ENCODE data around the gene ITGB1.

ITGB1 gene

DNA sequence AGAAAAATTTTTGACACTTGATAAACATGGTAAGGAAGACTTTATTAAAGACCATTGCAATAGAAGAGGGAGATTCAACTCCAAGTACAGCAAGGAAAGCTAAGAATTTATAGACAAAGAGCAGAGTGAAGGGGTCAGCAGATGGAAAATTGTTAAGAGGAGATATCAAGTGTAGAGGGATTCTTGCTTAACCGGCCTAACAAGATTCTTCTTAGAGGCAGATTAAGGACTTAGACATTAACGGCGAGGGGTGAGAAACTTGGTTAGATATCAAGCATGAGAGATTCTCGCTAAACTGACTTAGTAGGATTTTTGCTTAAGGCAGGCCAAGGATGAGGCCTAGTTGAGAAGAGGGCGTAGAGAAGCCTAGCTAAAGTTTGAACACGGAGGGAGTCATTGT is 76.0 kb downstream of the ITGB1 start:
- no peak for DNase-seq

DNA sequence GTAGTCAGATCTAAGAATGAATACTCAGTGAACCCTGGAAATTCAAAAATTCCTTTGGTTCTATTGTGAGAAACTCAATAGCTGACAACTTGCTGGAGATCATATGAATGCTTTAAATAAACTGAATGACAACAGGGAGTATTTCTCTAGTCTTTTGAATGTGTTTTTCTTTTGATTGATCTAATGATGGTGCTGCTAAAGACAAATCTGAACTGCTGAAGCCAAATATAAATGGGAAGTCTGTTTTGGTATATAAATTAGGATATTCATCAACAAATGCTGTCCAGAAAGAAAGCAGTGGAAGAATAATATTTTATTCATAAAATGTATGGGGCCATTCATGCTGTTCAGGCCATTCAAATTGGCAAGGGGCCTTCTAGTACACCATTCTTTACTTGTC is 79.4 kb downstream of the ITGB1 start:
- DNase-seq: no peak

DNA sequence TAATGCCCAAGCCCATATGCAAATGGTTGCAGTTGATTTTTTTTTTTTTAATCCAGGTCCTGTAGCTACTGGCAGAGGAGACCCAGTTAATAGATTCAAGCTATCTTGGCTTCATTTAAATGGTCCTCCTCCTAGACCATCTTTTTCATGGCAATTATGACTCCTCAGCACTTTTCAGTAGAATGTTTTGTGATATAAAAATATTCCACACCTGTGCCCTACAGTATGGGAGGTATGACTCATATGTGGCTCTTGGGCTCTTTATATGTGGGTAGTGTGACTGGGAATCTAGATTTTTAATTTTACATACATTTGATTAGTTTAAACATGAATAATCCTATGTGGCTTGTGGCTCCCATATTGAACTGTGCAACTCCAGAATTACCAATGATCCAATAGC is 80.1 kb downstream of the ITGB1 start:
- DNase-seq: no peak

DNA sequence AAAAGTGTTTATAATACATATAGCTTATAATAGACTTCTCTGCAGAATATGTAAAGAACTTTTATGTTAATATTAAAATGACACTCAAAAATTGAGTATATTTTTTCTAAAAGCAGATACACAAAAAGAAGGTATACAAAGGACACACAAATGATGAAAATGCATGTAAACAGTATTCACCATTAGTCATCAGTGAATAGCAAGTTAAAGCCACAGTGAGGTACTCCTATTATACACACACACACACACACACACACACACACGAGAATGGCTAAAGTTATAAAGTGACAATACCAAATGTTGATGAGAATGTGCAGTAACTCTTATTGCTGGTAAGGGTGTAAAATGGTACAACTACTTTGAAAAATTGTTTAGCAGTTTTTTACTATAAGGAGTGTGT is 92.9 kb downstream of the ITGB1 start:
- no peak for DNase-seq

DNA sequence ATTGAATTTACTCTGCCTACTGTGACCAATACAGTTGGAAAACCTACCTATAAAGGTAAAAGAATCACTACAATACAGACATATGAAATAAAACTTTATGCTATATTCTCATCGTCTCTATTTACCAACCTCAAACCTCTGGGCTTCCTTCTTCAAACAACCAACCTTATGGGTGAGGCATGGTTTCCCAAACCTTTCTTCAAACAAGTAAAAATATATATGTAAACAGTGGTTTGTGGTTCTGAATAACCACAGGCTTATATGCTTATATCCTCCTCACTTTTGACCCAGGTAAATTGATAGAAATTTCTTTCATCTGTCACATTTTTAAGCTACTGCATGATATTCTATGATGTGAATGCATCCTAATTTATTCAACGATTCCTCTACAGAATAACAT is 103.6 kb downstream of the ITGB1 start:
- no peak for DNase-seq

DNA sequence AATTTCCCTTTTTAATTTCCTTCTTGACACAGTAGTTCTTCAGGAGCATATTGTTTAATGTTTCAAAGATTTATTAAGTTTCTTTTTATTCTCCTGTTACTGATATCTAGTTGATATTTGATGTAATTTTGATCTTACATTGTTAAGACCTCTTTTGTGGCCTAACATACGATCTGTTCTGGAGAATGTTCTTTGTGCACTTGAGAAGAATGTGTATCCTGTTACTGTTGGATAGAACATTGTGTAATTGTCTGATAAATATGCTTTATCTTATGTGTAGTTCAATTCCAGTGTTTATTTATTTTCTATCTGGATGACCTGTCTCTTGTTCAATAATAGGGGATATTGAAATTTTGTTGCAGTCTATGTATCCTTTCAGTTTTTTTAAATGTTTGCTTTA is 106.7 kb downstream of the ITGB1 start:
- no peak for DNase-seq

All from DMS79 (cell line).